ENCODE data around the gene CD93. TPM values are rescaled to one million over a fixed set of nuclear protein-coding genes. Genes with fewer than 3 reads are reported as not detected.

The CD93 gene
- total and polyA plus RNA-seq, 2 of the 8 experiments (the other 6 are each of a cell fraction or from before 2014, with no cell fraction given): under 0.01 to 0.07 TPM

GRCh38 chr20:23103284-23104018 is 17.3 kb upstream of the CD93 start (continued):
- TF ChIP-seq NANOG (IDR thresholded peaks at IDR 0.05; ENCODE audit: insufficient read depth, low read depth, low read length, poor library complexity, severe bottlenecking) (no peak), POLR2A (IDR thresholded peaks at IDR 0.05; ENCODE audit: control extremely low read depth in 1 of 2, low read depth in 2 of 2, low read length in 2 of 2) (no peak), FOSL1 (IDR thresholded peaks at IDR 0.05; ENCODE audit: insufficient read depth, low read depth, low read length) (no peak), RAD21 (IDR thresholded peaks at IDR 0.05 in 1 of 2, conservative IDR thresholded peaks at IDR 0.05 in 1 of 2; ENCODE audit: low read depth in 2 of 2, low read length in 2 of 2) (no peak)

Data from H1 (cell line).